ENCODE results near the gene PFKM.

- TF ChIP-seq, protein P1, sequence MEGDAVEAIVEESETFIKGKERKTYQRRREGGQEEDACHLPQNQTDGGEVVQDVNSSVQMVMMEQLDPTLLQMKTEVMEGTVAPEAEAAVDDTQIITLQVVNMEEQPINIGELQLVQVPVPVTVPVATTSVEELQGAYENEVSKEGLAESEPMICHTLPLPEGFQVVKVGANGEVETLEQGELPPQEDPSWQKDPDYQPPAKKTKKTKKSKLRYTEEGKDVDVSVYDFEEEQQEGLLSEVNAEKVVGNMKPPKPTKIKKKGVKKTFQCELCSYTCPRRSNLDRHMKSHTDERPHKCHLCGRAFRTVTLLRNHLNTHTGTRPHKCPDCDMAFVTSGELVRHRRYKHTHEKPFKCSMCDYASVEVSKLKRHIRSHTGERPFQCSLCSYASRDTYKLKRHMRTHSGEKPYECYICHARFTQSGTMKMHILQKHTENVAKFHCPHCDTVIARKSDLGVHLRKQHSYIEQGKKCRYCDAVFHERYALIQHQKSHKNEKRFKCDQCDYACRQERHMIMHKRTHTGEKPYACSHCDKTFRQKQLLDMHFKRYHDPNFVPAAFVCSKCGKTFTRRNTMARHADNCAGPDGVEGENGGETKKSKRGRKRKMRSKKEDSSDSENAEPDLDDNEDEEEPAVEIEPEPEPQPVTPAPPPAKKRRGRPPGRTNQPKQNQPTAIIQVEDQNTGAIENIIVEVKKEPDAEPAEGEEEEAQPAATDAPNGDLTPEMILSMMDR (IDR thresholded peaks at IDR 0.05; ENCODE audit: low read depth, low read length, missing input control): no peak
- no peak for TF ChIP-seq REST (IDR thresholded peaks at IDR 0.05)
- no peak for TF ChIP-seq RXRA (IDR thresholded peaks at IDR 0.05)
- TF ChIP-seq RAD21 (IDR thresholded peaks at IDR 0.05): no peak
- no peak for TF ChIP-seq GABPA (IDR thresholded peaks at IDR 0.05 in 1 of 2, conservative IDR thresholded peaks at IDR 0.05 in 1 of 2)
- no peak for TF ChIP-seq TAF1 (conservative IDR thresholded peaks at IDR 0.05)
- no peak for TF ChIP-seq YY1 (IDR thresholded peaks at IDR 0.05)
Observed at GRCh38 chr12:48151103-48151771, 32.1 kb downstream of the PFKM start.
